Effector CD8-positive, alpha-beta T cell (primary cell): ENCODE measurements around the gene LDB2.

Experiments used
- DNase-seq: peaks from one replicate; lab custom pipeline; 2025; lab: John Stamatoyannopoulos, UW

LDB2 gene

DNA sequence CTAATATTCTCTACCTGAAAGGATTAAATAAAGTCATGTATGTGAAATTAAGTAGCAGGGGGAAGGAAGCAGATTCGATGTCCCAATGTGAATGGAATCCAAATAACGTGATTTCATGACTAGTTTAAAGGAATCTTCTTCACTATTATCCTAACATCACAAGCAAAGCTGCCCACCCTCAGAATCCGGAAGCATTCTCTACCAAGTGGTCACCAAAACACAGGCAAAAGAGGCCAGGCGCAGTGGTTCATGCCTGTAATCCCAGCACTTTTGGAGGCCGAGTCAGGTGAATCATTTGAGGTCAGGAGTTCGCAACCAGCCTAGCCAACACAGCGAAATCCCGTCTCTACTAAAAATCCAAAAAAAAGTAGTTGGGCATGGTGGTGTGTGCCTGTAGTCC, 212.9 kb downstream of the LDB2 start:
- no peak for DNase-seq

DNA sequence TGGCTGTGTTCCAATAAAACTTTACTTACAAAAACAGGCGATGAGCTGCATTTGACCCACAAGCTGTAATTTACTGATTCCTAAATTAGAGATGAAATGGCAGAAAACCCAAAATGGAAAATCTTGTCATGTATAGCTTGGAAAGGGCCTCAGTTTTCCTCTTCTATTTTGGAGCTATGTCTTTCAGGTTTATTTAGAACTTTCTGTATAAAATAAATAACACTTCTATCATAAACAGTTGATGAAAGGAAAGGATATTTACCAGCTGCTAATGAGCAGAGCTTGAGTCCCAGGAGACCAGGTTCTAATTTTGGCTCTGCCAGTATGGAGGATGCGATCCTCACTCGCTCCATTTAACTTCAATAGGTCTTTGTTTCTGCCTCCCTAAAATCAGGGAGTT, 213.5 kb downstream of the LDB2 start:
- DNase-seq, result no peak

DNA sequence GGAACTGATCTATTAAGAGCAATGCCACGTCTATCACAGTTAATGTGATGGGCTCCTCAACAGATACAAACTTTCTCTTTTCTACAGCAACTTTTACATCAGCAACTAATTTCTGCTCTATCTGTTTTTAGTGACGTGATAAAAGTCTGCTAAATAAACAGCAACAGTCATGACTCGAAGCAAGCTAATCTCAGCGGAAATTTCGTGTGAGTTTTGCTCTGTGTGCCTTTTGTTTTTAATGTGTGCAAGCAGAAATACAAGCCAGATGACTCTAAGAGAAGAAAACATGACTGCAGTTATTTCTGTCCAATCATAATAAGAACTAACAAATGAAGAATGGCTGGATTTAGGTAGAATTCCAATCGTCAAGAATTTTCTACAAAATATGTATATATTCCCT, 214.3 kb downstream of the LDB2 start:
- DNase-seq, result no peak

DNA sequence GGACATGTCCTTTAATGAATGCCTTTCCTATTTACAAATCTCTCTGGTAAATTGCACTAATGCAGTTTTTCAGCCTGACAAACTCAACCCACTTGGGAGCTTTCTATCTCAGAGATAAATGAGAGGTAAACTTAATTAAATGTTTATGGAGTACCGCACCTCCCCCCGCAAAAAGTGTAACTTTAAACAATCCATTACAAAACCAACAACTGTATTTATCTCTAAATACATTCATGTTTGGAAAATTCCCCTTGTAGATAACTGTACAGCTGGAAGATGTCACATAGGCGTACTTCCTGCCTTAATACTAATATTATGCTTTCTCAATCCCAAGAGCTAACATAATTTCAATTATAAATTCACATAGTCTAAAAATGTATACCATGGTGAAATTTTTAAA, 215.5 kb downstream of the LDB2 start:
- no peak for DNase-seq

DNA sequence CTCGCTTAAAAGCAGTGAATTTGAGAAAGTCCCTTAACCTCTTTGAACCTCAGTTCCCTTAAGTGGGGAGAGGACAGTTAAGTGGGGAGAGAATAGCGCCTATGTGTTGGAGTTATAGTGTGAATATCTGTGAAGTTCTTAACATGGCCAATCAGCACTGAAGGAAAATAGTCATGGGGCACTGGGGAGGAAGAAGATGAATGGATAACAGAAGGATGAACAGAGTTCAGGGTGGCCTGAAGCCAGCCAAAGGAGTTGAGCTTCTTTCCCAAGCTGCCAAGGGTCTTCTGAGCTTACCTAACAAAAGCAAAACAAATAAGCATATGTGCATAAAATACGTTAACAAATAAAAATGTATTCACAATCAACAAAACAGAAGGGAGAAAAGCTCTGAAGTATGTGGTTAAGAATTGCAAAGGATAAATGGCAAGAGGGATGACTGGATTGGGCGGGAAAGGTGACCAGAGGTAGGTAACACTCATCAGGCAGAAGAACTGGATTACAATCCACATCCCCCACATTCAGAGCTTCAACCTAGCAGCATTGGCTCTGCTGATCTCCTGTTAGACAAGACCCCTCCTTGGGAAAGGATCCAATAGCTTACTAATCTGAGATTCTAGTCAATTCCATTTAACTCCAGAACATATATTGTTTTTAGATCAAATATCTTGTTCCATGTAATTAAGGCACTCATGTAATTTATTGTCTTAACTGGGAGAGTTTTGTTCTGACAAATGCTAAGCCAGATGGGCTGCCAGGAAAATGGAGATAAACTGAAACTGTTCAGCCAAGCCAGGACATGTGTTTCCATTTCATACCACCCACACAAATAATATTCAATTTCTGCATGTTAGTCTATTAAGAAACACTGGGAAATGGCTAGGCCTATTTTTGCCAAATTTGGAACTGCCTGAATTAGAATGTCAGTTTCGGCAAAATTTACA, 221.2 kb downstream of the LDB2 start:
- DNase-seq, result no peak

DNA sequence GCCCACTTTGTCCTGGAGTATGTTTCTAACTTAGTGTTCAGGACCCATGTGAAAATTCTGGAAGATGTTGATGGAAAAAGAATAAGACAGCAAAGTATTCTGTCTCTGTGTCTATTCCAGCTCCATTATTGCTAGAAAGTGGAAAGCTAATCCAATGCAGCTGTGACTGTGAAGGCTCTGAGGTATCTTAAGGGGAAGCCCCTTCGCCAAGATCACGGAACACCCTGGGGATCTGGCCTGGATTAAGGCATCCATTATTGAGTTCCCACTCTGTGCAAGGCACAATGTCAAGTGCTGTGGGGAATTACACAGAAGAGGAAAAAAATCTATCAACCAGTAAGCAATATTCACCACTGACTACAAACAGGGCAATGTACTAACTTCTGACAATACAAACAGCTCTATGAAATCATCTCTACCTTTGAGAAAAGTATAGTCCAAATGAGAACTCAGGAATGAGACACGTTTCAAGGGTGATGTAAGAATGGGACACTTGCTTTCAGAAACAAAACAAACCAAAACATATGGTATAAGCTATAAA, 222.1 kb downstream of the LDB2 start:
- DNase-seq, result no peak

DNA sequence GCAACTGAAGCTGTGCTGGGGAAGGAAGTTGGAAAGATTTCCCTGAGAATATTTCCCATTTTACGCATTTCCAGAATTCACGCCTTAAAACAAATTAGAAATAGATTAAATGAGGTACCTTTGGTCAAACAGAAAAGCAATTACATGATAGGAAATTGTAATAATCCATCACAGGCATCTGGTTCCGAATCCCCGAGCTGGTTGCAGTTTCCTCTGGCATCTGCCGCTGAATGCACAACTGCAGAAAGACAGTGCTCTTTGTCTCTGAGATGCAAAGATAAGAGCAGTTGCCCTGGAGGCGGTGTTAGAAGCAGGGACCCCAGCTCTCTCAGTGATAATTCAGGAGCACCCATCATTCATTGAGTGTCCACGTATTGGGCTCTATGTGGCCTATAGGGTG, 224.4 kb downstream of the LDB2 start:
- DNase-seq, result no peak

DNA sequence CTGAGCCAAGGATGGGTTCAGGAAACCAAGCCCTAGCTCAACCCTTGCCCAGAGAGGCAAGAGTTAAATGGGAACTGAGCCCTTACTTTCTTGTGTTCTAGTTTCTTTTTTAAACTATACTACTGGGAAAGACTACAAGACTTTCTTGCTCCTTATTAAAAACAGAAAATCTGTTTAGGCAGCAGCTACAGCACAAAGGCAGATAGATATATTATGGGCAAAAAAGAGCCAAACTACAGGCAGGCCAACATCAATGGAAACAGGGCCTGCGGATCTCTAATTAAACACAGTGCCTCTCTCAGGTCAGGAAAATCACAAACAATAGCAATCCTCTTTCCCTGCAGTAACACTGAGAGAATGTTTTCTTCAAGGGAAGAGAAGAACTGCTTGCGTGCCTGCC, 226.0 kb downstream of the LDB2 start:
- no peak for DNase-seq

DNA sequence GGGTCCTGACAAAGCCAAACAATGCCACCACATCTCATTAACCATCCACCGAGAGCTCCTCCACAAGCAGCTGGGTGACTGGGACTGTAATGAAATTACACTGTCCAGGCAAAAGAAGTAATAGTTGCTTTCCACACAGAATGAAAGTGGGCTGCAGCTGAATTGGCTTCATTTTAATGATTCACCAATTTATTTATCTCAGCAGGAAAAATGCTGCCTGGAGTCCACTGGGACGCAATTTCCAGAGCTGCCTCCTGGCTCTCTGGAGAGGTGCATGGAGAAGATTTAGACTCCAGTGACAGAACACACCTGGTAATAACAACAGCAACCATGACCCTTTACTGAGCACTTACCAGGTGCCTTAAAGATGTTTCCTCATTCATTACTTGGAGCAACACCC, 226.7 kb downstream of the LDB2 start:
- DNase-seq, result no peak

DNA sequence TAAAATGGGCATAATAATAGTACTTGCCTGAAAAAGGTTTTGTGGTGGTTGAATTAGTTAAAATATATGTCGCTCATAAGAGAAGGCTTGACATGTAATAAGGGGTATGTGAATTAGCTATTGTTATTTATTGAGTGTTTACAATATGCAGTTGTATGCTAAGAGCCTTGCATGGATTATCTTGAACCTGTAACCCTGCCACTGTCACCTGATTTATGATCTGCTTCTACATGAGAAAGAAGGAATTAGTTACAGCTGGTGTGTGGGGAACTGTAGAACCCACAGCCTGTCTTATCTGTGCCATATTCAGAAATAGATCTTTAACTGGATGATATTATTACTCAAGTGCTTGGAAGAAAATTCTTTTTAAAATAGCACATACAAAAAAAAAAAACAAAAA, 227.7 kb downstream of the LDB2 start:
- DNase-seq, result no peak

DNA sequence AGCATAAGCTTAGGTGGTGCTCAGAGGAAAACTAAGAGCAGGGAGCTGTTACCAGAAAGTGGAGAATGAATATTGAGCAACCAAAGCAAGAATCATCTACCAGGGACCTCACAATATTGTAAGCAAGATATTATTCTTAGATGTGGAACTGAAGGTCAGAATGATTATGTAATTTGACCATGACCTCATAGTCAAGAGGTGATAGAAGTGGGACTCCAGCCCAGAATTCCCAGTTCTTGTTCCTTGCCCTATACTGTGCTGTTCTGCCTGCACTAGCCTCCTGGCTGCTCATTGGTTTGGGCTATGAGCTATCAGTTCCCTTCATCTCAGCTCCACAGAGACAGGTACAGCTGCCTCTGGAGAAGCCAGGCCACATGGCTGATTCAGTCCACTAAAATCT, 229.4 kb downstream of the LDB2 start:
- no peak for DNase-seq

DNA sequence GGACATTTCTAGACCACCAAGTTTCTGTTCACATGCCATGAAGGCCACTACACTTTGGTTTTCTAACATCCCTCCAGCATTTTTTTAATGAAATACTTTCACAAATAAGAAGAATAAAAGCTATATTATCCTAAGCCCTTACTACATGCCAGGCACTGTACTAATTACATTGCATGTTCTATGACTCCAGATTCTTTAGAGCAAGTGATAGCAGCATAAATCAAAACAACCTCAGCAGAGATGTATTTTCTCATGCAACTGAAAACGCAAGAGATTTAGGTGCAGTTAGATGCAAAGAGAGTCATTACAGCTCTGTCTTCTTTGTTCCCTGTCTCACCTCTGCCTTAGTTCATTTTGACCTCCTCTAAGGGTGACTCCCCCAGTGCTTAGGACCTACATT, 230.0 kb downstream of the LDB2 start:
- DNase-seq, result no peak

DNA sequence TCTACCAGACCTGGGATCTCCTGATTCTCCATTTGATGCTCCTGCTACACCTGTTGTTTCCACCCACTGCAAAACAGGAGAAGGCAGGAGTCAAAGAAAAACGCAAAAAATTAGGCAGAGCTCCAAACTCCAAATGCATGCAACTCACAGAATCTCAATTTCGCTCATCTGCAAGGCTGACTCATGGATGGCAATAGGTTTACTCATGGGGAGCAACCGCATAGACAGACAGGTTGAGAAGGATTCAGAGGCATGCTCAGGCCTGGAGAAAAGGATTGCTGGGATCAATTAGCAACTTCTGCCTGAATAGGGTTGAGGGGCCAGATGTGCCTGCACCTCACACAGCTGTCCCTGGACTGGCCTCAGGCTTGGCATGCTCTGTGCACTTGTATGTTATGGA, 231.0 kb downstream of the LDB2 start:
- no peak for DNase-seq

DNA sequence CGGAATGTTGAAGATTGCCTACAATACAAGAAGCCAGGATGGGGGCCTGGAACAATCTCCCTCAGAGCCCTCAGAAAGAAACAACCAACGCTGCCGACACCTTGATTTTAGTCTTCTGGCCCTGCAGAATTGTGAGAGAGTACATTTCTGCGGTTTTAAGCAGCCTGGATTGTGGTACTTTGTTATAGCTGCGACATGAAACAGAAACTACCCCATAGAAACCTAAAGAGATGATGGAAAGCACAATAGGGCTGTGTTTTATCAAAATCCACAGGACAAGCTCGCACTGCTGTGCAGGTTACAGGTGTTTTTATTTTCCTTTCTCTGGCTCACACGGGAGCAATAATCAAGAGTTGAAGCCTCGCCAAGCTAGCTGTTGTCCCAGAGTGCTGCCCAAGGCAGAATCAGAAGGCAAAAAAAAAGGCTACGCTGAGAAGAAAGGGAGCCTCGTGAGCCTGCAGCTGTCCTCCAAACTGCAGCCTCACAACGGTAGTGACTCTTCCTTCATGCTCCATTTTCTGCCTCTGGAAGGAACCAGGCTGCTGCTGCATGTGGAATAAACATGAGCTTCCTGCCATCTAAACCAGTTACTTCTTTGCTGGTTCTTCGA, 232.4 kb downstream of the LDB2 start:
- no peak for DNase-seq

DNA sequence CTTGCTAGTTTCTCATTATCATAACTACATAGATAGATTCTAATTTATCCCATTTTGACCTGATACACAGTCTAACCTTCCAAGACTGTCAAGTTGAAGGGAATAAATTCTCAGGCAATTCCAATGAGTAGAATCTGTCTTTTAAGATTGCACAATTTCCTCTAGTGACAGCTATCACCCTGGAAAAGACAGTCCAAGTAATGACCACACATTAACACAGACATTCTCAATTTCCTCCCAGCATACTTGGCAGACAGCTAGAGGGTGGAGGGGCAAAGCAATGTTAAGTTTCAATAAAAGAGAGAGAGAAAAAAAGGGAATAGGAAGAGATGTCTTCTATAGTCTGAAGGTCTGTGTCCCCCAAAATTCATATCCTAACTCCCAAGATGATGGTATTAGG, 234.7 kb downstream of the LDB2 start:
- no peak for DNase-seq

DNA sequence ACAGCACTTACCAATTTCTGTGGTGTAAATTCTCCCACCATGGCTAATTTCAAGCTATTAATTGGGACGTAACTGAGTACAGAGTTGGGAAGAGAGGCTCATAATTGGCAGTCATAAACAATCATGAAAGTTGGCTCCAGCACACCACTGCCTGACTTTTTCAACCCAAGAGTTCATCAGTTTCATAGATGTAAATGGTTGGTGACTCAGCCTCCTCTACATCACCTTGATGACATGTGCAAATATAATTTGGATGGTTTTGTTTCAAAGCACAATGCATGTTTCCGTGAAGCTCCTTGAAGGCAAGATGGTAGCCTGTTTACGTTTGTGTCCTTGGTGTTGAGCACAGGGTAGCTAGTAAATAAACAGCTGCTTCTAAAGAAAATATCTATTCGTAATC, 235.1 kb downstream of the LDB2 start:
- DNase-seq, result no peak

DNA sequence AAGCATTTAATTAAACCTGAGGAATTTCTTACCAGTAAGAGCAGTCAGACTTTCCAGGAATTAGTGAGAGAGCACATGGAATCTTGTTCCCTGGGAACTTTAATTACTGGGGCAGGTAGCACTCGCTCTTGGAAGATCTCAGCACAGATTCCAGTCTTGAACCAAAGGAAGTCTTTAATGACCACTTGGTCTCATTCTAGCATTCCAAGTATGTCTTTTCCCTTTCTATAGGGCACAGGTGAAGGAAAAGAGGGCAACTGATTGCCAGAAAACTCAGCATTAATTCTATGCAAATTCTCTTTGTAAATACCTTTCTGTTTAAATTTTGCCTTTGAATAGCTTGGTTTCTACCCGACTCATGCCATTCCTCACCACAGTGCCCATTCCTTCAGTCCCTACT, 236.6 kb downstream of the LDB2 start:
- no peak for DNase-seq

DNA sequence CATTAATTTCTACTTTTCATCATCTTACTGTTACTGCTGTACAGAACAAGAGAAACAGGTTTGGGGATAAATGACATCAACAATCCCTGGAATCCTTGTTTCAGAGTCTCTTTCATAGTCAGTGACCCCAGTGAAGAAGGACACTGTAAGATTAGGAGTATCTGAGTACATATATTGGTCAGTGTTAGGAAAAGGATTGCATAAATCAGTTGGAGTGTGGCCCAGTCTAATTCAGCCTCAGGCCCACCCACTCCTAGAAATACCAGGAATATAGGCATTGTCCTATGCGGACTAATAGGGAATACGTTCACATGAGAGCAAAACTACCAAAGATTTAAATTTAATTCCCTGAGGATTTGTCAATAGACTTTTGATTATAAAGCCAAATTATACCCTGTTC, 237.8 kb downstream of the LDB2 start:
- DNase-seq, result no peak

DNA sequence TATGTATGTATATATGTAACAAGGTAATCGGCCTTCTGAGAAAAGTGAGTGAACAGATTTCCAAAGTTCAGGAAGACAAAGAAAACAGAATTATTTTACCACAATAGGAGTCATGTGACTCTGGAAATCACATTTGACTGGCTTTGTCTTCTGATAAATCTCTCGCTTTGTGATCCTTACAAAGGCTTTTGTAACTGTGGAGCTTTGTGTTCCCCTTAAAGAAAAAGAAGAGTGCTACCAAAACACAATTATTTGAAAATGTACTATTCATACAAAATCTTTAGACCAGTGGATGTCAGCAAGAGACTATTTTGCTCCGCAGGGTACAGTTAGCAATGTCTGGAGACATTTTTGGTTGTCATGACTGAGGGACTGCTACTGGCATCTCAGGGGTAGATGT, 238.8 kb downstream of the LDB2 start:
- DNase-seq, result no peak

DNA sequence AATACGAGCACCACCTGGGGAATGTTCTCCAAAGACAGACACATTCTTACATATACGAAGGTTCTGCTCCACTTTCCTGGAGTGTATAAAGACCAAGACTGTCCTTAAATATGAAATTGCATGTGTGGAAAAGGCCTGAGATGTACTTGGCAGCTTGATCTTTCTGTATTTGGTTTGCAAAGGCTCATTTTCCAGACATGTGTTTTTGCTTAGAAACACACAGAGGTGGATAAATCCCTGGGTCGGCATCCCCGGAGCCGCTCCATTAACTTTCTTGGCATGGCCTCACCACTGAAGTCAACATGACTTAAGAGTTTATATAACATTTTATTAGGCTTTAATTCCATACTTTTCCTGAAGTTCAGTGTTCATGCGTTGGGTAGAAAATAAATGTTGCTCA, 239.4 kb downstream of the LDB2 start:
- DNase-seq, result no peak

DNA sequence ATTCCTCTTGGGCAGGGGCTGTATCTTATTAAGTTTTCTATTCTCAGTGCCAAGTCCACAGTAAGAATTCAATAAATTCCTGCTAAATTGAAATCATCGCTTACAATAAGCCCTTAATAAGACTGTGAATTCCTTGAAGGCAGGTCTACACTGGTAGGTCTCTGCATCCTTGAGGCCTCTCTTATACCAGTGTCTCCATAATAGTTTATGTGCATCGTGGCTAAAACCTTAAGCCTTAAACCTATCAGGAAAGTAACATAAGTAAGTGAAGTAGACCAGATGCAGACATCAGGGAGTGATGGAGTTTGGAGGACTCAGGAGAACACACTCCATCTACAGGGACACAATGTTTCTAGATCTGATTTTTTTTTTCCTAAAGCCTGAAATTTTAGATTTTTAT, 240.3 kb downstream of the LDB2 start:
- no peak for DNase-seq

DNA sequence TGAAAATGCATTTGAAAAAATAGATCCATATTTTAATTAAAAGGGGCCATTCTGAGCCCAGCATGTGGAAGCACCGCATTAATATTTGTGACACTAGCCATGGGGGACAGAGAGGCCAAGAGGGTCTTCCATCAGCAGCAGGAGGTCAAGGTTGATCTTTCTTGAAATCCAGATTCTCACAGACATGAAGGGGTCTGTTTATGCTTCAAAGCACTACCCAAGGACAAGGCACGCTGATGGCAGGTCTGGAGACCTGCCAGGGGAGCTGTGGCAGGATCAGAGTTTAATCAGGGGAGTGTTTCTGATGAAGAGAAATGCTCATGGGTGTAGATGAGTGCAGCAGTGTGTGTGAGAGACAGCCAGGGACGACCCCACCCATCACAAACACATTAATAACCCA, 243.3 kb downstream of the LDB2 start:
- DNase-seq, result no peak

DNA sequence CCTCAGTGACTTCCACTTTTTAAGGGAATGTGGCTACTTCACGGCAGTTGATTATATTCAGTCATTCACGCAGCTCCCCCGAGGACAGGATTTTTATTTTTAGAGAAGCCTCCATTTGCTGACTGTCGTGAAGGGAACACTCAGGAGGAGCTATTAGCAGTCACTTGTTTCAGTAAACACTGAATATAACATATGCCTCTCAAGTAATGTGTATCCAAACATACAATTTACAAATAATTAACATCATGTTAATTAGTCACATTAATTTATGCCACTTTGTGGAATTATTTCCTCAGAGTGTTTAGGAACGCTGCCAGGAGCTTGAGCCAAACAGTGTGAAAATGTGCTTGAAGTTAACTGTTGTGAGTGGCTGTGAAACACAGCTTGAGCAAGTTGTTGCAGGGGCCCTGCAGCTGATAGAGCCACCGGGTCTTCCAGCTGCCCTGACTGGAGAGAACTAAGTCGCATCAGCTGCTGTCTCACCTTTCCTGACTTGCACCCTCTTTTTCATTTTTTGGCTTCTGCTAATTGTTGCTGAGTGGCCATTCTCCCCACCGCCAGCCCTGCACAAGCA, 245.6 kb downstream of the LDB2 start:
- DNase-seq, result no peak
